GM18511 (cell line): Measurements from ENCODE around the gene COA1.
"Not testable (repeated sequence)": the region's sequence is repeated elsewhere in the genome, so short reads cannot be mapped to it uniquely, and the experiment has no call there.

Experiments used
- ATAC-seq: cut with Tn5 transposase; IDR thresholded peaks from one replicate; pipeline ENCODE4 v1.9.1; 2021; ENCODE audit warnings: mild to moderate bottlenecking, moderate library complexity; ENCODE audit not compliant: unreplicated experiment

COA1 gene

DNA sequence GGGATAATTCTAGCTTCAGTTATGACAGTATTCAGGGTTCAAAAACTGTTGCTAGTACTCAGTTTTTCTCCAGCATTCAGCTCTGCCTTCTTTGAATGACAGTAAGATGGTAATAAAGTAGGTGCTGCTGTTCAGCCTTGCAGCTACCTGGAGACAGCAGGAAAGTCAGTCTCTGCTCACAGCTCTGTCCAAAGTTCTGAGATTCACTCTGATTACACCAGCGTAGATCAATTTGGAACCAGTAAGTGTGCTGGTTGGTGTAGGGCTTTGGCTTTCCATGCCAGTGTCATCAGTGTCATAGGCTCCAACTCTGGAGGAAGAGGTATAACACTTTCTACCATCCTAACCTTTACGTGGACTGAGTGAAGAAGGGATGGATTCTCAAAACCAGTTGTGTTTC lies 120.2 kb downstream of the COA1 start:
- no peak for ATAC-seq

DNA sequence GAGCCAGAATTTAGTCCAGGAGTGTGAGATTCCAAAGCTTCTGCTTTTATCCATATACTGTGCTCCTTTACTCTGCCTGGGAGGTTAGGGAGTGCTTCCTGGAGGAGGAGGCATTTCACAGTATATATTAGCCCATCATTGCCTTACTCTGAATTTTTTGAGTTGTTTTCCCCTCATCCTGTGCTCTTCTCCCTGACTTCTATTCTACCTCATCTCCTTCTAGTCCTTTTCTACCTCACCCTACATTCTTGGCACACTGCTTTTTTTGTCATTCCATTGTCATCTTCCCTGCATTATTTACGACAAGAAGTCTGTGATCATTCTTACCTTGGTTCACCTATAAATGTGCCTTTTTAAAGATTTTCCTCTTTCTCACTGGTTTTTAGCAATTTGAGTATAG lies 125.1 kb downstream of the COA1 start:
- ATAC-seq, result no peak

DNA sequence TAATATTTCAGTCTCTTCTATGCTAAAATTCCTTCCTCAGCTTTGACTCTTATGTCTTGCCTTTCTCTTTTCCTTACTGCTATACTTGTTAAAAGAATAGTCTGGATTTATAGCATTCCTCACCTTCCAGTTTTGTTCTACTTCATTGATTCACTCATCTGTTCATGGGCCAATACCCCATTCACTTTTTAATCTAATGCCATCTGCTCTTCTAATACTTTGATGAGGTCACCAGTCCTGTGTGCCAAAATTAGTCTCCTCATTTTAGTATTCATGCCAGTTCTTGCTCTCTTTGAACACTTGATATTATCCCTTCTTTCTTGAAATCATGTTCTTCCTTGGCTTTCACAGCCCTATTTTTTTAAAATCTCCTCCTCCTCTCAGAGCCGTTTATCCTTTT lies 127.1 kb downstream of the COA1 start:
- ATAC-seq, result no peak

DNA sequence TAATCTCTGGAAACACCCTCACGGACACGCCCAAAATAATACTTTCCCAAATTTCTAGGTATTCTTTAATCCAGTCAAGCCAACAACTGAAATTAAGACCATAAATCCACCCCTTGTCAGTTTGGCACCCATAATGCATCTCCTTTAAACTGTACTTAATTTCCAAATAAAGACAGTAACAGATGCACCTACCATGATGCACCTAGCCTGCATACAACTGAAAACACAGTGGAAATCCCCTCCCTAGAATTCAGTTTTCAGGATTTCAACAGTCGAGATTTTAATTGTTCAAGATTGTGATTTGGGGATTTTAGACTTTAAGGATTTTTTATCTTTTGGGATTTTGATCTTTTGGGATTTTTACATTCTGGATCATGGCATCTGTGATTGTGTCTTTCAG lies 129.3 kb downstream of the COA1 start:
- no peak for ATAC-seq

DNA sequence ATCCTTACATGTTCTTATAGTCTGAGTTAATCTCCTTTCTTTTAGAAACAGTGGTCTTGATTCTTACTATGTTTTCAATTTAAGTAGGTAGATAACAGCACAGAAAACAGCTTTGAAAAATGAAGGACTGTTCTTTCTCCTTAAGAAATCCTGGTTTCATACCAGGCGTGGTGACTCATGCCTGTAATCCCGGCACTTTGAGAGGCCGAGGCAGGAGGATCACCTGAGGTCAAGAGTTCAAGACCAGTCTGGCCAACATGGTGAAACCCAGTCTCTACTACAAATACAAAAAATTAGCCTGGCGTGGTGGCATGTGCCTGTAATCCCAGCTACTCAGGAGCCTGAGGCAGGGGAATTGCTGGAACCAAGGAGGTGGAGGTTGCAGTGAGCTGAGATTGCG lies 132.9 kb downstream of the COA1 start:
- ATAC-seq, result not testable (repeated sequence)

DNA sequence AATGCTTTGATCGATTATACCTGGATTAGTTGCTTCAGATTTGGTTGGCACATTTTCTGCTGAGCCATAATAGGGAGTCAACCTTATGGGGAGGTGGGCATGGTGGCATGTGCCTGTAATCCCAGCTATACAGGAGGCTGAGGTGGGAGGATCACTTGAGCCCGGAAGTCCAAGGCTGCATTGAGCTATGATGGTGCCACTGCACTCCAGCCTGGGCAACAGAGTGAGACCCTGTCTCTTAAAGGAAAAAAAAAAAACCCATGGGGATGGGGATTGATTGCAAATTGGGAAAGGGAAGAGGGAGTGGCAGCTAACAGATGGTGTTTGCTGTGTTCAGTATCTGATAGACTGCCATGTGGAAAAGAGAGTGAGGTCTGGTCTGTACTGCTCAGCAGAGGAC lies 135.3 kb downstream of the COA1 start:
- ATAC-seq, result no peak

DNA sequence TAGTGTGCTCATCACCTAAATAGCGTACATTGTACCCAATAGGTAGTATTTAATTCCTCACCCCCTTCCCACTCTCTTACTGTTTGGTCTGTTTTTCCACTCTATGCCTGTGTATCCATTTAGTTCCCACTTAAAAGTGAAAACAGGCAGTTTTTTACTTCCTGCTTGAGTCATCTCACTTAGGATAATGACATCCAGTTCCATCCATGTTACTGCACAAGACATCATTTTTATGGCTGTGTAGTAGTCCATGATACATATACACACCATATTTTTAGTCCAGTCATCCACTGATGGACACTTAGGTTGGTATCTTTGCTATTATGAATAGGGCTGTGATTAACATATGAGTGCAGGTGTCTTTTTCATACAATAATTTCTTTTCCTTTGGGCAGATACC lies 136.3 kb downstream of the COA1 start:
- ATAC-seq, result no peak

DNA sequence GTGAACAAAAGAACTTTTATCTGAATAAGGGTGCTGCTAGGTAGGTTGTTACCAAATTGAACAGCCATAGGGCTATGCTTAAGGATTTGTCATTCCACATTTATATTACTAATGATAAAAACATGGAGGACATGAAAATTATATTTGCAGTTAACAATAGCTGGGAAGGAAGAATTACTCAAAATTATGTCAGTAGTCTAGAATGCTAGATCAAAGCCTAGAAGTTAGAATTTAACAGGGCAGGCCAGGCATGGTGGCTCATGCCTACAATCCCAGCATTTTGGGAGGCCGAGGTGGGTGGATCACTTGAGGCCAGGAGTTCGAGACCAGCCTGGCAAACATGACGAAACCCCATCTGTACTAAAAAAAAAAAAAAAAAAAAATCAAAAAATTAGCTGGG lies 137.0 kb downstream of the COA1 start:
- no peak for ATAC-seq

DNA sequence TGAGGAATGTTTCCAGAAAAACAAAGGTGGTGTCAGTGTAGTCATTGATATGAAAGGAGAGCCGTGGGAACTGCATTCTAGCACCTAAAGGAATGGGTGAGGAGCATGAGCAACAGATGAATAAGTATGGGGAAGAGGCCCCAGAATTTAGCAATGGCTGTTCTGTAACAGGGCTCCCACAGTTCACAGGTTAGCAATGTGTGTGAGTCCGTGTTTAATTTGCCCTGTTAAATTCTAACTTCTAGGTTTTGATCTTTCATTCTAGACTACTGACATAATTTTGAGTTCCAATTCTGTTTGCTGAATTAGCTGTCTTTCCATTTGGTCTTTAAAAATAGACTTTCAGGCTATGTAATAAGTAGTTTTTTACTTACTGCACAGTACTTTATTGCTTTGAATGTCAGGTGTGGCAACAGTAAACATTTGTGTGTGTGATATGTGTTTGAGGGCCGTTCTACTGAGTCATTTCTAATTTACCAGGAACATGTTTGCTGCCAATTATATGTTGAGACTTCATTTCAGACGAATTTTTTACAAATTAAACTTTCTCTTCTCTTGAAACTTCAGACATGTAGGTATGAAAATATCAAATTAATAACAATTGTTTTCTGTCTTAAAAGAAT lies 137.7 kb downstream of the COA1 start:
- ATAC-seq, result peak; percentile 34

DNA sequence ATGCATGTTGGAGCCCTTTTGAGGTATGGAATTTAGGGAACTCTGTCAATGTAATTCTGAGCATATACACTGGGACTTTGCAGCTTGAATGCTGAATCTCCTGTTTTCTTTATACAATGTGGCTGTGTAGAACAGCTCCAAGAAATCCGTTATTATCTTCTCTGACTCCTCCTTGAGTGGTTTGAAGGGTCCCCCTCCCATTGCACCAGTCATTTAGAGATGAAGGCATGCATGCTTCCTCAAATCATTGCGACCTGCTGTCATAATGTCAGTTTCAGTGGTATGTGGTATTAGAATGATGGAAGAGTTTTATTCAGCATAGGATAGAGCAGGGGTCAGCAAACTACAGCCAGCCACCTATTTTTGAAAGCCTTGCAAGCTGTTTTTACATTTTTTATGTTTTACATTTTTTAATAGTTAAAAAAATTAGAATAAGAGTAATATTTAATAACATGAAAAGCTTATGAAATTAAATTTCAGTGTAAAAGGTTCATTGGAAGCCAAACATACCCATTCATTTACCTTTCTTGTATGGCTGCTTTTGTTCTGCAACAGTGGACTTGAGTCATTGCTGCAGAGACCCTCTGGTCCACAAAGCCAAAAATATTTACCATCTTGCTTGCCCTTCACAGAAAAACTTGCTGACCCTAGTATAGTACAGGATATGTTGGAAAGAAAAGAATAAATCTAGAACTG lies 138.3 kb downstream of the COA1 start:
- ATAC-seq, result peak; percentile 76

DNA sequence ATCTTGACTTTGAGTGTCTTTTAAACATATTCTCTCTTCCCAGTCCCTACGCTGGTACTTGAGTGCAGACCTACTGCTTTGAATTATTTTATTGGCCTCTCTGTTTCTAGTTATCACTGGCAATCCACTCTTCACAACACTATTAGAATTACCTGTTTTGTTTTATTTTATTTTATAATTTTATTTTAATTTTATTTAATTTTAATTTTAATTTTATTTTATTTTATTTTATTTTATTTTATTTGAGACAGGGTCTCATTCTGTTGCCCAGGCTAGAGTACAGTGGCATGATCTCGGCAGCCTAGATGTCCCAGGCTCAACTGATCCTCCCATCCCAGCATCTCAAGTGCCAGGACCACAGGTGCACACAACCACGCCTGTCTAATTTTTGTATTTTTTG lies 139.6 kb downstream of the COA1 start:
- ATAC-seq, result no peak
